SK-N-SH treated with all-trans-retinoic acid at 6 μM for 48 hours (cell line): Measurements from ENCODE around the gene P2RX3.

Experiments used
- ATAC-seq: fragments of 200-7000 bp; cut with Tn5 transposase; 3 replicates; pipeline ENCODE4 v1.9.1; 2020; ENCODE audit warnings: mild to moderate bottlenecking, moderate library complexity
- ARNTL ChIP-seq: fragments of 450-650 bp; formaldehyde crosslinking; IDR thresholded peaks from 2 replicates; pipeline ENCODE4 v1.5.0; 2020; ENCODE audit warnings: low read depth, mild to moderate bottlenecking, moderate library complexity, borderline replicate concordance
- BACH2 ChIP-seq: fragments of 250-450 bp; sonication (Bioruptor Pico); IDR thresholded peaks from 2 replicates; pipeline ENCODE4 v1.9.0; 2021; ENCODE audit warnings: mild to moderate bottlenecking, borderline replicate concordance
- CREB5 ChIP-seq: fragments of 250-450 bp; sonication (Bioruptor Pico); IDR thresholded peaks from 2 replicates; pipeline ENCODE4 v1.5.1; 2020; ENCODE audit warnings: low read depth, mild to moderate bottlenecking, moderate library complexity
- ESRRG ChIP-seq: fragments of 250-450 bp; sonication (Bioruptor Pico); IDR thresholded peaks from 2 replicates; pipeline ENCODE4 v1.6.1; 2021; ENCODE audit warnings: mild to moderate bottlenecking
- GLIS3 ChIP-seq: fragments of 250-450 bp; sonication (Bioruptor Pico); IDR thresholded peaks from 2 replicates; pipeline ENCODE4 v1.5.0; 2020; ENCODE audit warnings: mild to moderate bottlenecking, moderate library complexity
- OSR1 ChIP-seq: fragments of 250-450 bp; sonication (Bioruptor Pico); IDR thresholded peaks from 2 replicates; pipeline ENCODE4 v1.8.0; 2022; ENCODE audit warnings: moderate library complexity, mild to moderate bottlenecking, inconsistent platforms
- PATZ1 ChIP-seq: fragments of 250-450 bp; sonication (Bioruptor Pico); IDR thresholded peaks from 2 replicates; pipeline ENCODE4 v1.8.0; 2020; ENCODE audit warnings: mild to moderate bottlenecking, moderate library complexity, borderline replicate concordance
- PPARA ChIP-seq: fragments of 250-450 bp; sonication (Bioruptor Pico); IDR thresholded peaks from 2 replicates; pipeline ENCODE4 v1.5.0; 2020; ENCODE audit warnings: mild to moderate bottlenecking, borderline replicate concordance
- RARB ChIP-seq: fragments of 250-450 bp; sonication (Bioruptor Pico); IDR thresholded peaks from 2 replicates; pipeline ENCODE4 v1.8.0; 2021; ENCODE audit warnings: mild to moderate bottlenecking, moderate library complexity
- SNAI2 ChIP-seq: fragments of 250-450 bp; sonication (Bioruptor Pico); IDR thresholded peaks from 2 replicates; pipeline ENCODE4 v1.5.0; 2020; ENCODE audit warnings: mild to moderate bottlenecking, moderate library complexity
- TCF4 ChIP-seq: fragments of 250-450 bp; sonication (Bioruptor Pico); IDR thresholded peaks from 2 replicates; pipeline ENCODE4 v1.8.0; 2021; ENCODE audit warnings: mild to moderate bottlenecking, moderate library complexity, borderline replicate concordance
- TOX ChIP-seq: fragments of 250-450 bp; sonication (Bioruptor Pico); IDR thresholded peaks from 2 replicates; pipeline ENCODE4 v1.8.0; 2021; ENCODE audit warnings: mild to moderate bottlenecking, moderate library complexity, borderline replicate concordance
- TSHZ2 ChIP-seq: fragments of 250-450 bp; sonication (Bioruptor Pico); IDR thresholded peaks from 2 replicates; pipeline ENCODE4 v1.5.0; 2020; ENCODE audit warnings: mild to moderate bottlenecking, moderate library complexity
- ZC3H10 ChIP-seq: fragments of 250-450 bp; sonication (Bioruptor Pico); IDR thresholded peaks from 2 replicates; pipeline ENCODE4 v1.5.1; 2021; ENCODE audit warnings: mild to moderate bottlenecking, moderate library complexity
- ZFP30 ChIP-seq: fragments of 450-650 bp; formaldehyde crosslinking; IDR thresholded peaks from 2 replicates; pipeline ENCODE4 v1.5.0; 2022; ENCODE audit warnings: mild to moderate bottlenecking, moderate library complexity
- ZNF565 ChIP-seq: fragments of 450-650 bp; formaldehyde crosslinking; conservative IDR thresholded peaks from 2 replicates; pipeline ENCODE4 v1.5.0; 2020; ENCODE audit warnings: low read depth, mild to moderate bottlenecking, moderate library complexity
- ZNF8 ChIP-seq: fragments of 450-650 bp; formaldehyde crosslinking; IDR thresholded peaks from 2 replicates; pipeline ENCODE4 v1.5.0; 2020; ENCODE audit warnings: mild to moderate bottlenecking, moderate library complexity
- TF ChIP-seq, protein P1 (sequence below): fragments of 250-450 bp; sonication (Bioruptor Pico); IDR thresholded peaks from 2 replicates; pipeline ENCODE4 v1.5.1; 2021; ENCODE audit warnings: mild to moderate bottlenecking, moderate library complexity
- TF ChIP-seq, protein P2 (sequence below): fragments of 250-450 bp; sonication (Bioruptor Pico); IDR thresholded peaks from 2 replicates; pipeline ENCODE4 v1.8.0; 2021; ENCODE audit warnings: low read depth, mild to moderate bottlenecking, moderate library complexity, borderline replicate concordance

Gene P2RX3

GRCh38 chr11:57311109-57311936, 26.8 kb upstream of the P2RX3 start:
- peak; percentile 97 for ATAC-seq
- no peak for TF ChIP-seq TOX (CRISPR knock-in tag)
- no peak for TF ChIP-seq ZNF565 (CRISPR knock-in tag)
- TF ChIP-seq RARB = no peak
- no peak for TF ChIP-seq ARNTL (CRISPR knock-in tag)
- TF ChIP-seq PPARA (CRISPR knock-in tag) = no peak
- no peak for TF ChIP-seq TCF4
- TF ChIP-seq ZC3H10 (CRISPR knock-in tag) = no peak
- TF ChIP-seq TSHZ2 (CRISPR knock-in tag) = no peak
- no peak for TF ChIP-seq PATZ1
- no peak for TF ChIP-seq SNAI2 (CRISPR knock-in tag)
- TF ChIP-seq ESRRG (CRISPR knock-in tag) = no peak
- TF ChIP-seq, protein P1, sequence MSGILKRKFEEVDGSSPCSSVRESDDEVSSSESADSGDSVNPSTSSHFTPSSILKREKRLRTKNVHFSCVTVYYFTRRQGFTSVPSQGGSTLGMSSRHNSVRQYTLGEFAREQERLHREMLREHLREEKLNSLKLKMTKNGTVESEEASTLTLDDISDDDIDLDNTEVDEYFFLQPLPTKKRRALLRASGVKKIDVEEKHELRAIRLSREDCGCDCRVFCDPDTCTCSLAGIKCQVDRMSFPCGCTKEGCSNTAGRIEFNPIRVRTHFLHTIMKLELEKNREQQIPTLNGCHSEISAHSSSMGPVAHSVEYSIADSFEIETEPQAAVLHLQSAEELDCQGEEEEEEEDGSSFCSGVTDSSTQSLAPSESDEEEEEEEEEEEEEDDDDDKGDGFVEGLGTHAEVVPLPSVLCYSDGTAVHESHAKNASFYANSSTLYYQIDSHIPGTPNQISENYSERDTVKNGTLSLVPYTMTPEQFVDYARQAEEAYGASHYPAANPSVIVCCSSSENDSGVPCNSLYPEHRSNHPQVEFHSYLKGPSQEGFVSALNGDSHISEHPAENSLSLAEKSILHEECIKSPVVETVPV (CRISPR knock-in tag) = no peak
- no peak for TF ChIP-seq CREB5 (CRISPR knock-in tag)
- TF ChIP-seq, protein P2, sequence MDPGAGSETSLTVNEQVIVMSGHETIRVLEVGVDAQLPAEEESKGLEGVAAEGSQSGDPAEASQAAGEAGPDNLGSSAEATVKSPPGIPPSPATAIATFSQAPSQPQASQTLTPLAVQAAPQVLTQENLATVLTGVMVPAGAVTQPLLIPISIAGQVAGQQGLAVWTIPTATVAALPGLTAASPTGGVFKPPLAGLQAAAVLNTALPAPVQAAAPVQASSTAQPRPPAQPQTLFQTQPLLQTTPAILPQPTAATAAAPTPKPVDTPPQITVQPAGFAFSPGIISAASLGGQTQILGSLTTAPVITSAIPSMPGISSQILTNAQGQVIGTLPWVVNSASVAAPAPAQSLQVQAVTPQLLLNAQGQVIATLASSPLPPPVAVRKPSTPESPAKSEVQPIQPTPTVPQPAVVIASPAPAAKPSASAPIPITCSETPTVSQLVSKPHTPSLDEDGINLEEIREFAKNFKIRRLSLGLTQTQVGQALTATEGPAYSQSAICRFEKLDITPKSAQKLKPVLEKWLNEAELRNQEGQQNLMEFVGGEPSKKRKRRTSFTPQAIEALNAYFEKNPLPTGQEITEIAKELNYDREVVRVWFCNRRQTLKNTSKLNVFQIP (CRISPR knock-in tag) = no peak

DNA sequence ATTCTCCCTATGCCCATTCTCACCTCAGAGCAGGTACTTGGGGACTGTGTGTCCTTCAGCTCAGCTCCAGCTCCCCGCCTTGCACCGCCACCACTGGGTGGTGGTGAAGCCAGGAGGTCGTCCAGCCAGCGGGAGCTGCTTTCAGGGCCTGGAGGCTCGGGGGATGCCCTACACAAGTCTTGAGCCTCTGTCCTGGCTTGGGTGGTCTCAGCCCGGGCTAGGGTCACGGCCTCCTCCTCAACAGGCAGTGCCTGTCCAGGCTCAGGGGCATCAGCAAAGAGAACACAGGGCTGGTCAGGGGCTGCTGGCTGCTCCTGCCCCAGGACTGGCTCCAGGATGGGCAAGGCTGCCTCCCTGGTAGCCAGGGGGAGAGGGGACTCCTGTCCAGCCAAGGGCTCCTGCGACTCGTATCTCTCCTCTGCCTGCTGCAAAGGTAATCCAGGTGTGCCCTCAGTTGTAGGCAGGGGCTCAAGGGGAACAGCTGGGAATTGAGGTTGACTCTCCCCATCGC, 25.6 kb upstream of the P2RX3 start:
- ATAC-seq = no peak
- no peak for TF ChIP-seq TOX (CRISPR knock-in tag)
- no peak for TF ChIP-seq ZFP30 (CRISPR knock-in tag)
- no peak for TF ChIP-seq ZNF8 (CRISPR knock-in tag)
- no peak for TF ChIP-seq OSR1 (CRISPR knock-in tag)
- no peak for TF ChIP-seq PPARA (CRISPR knock-in tag)
- TF ChIP-seq GLIS3 (CRISPR knock-in tag) = no peak
- no peak for TF ChIP-seq SNAI2 (CRISPR knock-in tag)
- no peak for TF ChIP-seq ARNTL (CRISPR knock-in tag)
- no peak for TF ChIP-seq ZNF565 (CRISPR knock-in tag)
- TF ChIP-seq, protein P1 (CRISPR knock-in tag) = no peak
- no peak for TF ChIP-seq CREB5 (CRISPR knock-in tag)
- no peak for TF ChIP-seq BACH2 (CRISPR knock-in tag)
- no peak for TF ChIP-seq RARB
- no peak for TF ChIP-seq TSHZ2 (CRISPR knock-in tag)
- TF ChIP-seq, all 23 proteins: peak for 0
